Nephron progenitor cell (in vitro differentiated cells): ENCODE data around the gene NFIX.

Experiments used
- DNase-seq: peaks from one replicate; pipeline ENCODE4 v3.0.0; 2021
- H3K27ac Mint-ChIP-seq: 2 replicates; pipeline ENCODE4 v1.8.0; 2021; ENCODE audit warnings: mild to moderate bottlenecking, moderate library complexity, mixed read lengths
- H3K27me3 Mint-ChIP-seq: 2 replicates; pipeline ENCODE4 v1.8.0; 2021; ENCODE audit warnings: mild to moderate bottlenecking, low read depth, mixed read lengths; ENCODE audit not compliant: poor library complexity
- H3K36me3 Mint-ChIP-seq: 2 replicates; pipeline ENCODE4 v1.8.0; 2021; ENCODE audit warnings: low read depth, mixed read lengths
- H3K4me1 Mint-ChIP-seq: 2 replicates; pipeline ENCODE4 v1.8.0; 2021; ENCODE audit warnings: mixed read lengths
- H3K4me3 Mint-ChIP-seq: 2 replicates; pipeline ENCODE4 v1.8.0; 2021; ENCODE audit warnings: mild to moderate bottlenecking, moderate library complexity, mixed read lengths
- H3K9me3 Mint-ChIP-seq: 2 replicates; pipeline ENCODE4 v1.8.0; 2021; ENCODE audit warnings: mild to moderate bottlenecking, moderate library complexity, mixed read lengths
- CTCF ChIP-seq: fragments of 200-600 bp; sonication (generic); IDR thresholded peaks from 2 replicates; pipeline ENCODE4 v1.5.0; 2021; ENCODE audit warnings: antibody characterized with exemption

The NFIX gene

GRCh38 chr19:13087795-13088537, 92.7 kb downstream of the NFIX start:
- DNase-seq: no peak
- no peaks in the 10 kb centered on the region for H3K36me3 Mint-ChIP-seq
- no peaks in the 10 kb centered on the region for H3K9me3 Mint-ChIP-seq
- peaks cover 22% of the 10 kb centered on the region for H3K4me1 Mint-ChIP-seq
- TF ChIP-seq CTCF: no peak
- H3K27me3 Mint-ChIP-seq: peaks cover 82% of the 10 kb centered on the region
- H3K27ac Mint-ChIP-seq: no peak overlapping the region
- no peak overlapping the region for H3K4me3 Mint-ChIP-seq

GRCh38 chr19:13089139-13089856, 94.0 kb downstream of the NFIX start:
- Mint-ChIP-seq H3K27me3 (peaks cover 88% of the 10 kb centered on the region), H3K4me3 (no peak overlapping the region), H3K36me3 (no peaks in the 10 kb centered on the region), H3K9me3 (no peaks in the 10 kb centered on the region), H3K4me1 (peaks cover 17% of the 10 kb centered on the region), H3K27ac (no peak overlapping the region)
- peak; percentile 35 for TF ChIP-seq CTCF
- no peak for DNase-seq

GRCh38 chr19:13089857-13090507, 94.7 kb downstream of the NFIX start:
- no peaks in the 10 kb centered on the region for H3K36me3 Mint-ChIP-seq
- TF ChIP-seq CTCF: no peak
- no peak overlapping the region for H3K4me3 Mint-ChIP-seq
- H3K4me1 Mint-ChIP-seq: peaks cover 22% of the 10 kb centered on the region
- DNase-seq: no peak
- H3K27me3 Mint-ChIP-seq: peaks cover 88% of the 10 kb centered on the region
- H3K27ac Mint-ChIP-seq: no peak overlapping the region
- H3K9me3 Mint-ChIP-seq: no peaks in the 10 kb centered on the region

- Mint-ChIP-seq H3K9me3 (no peaks in the 10 kb centered on the region), H3K27ac (no peak overlapping the region), H3K36me3 (no peaks in the 10 kb centered on the region), H3K4me3 (no peak overlapping the region), H3K4me1 (peaks cover 22% of the 10 kb centered on the region), H3K27me3 (peaks cover 87% of the 10 kb centered on the region)
- no peak for TF ChIP-seq CTCF
- no peak for DNase-seq
These were observed 95.4 kb downstream of the NFIX start for GRCh38 chr19:13090511-13091231.

- Mint-ChIP-seq H3K27me3 (peaks cover 87% of the 10 kb centered on the region), H3K4me1 (peaks cover 24% of the 10 kb centered on the region), H3K4me3 (no peak overlapping the region), H3K27ac (no peak overlapping the region), H3K36me3 (no peaks in the 10 kb centered on the region), H3K9me3 (no peaks in the 10 kb centered on the region)
- no peak for DNase-seq
- TF ChIP-seq CTCF: no peak
These were observed 96.3 kb downstream of the NFIX start for GRCh38 chr19:13091400-13092157.
